Measurements from ENCODE around the gene VPS13D.

GRCh38 chr1:12499539-12500240 is 269.9 kb downstream of the VPS13D start:
- TF ChIP-seq, protein P1, sequence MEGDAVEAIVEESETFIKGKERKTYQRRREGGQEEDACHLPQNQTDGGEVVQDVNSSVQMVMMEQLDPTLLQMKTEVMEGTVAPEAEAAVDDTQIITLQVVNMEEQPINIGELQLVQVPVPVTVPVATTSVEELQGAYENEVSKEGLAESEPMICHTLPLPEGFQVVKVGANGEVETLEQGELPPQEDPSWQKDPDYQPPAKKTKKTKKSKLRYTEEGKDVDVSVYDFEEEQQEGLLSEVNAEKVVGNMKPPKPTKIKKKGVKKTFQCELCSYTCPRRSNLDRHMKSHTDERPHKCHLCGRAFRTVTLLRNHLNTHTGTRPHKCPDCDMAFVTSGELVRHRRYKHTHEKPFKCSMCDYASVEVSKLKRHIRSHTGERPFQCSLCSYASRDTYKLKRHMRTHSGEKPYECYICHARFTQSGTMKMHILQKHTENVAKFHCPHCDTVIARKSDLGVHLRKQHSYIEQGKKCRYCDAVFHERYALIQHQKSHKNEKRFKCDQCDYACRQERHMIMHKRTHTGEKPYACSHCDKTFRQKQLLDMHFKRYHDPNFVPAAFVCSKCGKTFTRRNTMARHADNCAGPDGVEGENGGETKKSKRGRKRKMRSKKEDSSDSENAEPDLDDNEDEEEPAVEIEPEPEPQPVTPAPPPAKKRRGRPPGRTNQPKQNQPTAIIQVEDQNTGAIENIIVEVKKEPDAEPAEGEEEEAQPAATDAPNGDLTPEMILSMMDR (IDR thresholded peaks at IDR 0.05 in 4 of 5, conservative IDR thresholded peaks at IDR 0.05 in 1 of 5): no peak
- no peak for TF ChIP-seq POLR2A (IDR thresholded peaks at IDR 0.05)
